Activated T-cell treated with anti-CD3 and anti-CD28 coated beads, Interleukin-2, amount 50 U/mL, for 24 hours (primary cell): ENCODE data around the gene NGLY1.

Experiments
- DNase-seq: peaks from one replicate; pipeline ENCODE4 v3.0.0-alpha.2; 2020
- H3K27ac Mint-ChIP-seq: 2 replicates; pipeline ENCODE4 v1.8.0; 2020; ENCODE audit warnings: mild to moderate bottlenecking, mixed read lengths
- H3K27me3 Mint-ChIP-seq: 2 replicates; pipeline ENCODE4 v1.8.0; 2020; ENCODE audit warnings: mixed read lengths
- H3K36me3 Mint-ChIP-seq: 2 replicates; pipeline ENCODE4 v1.8.0; 2020; ENCODE audit warnings: low read depth, mixed read lengths
- H3K4me1 Mint-ChIP-seq: 2 replicates; pipeline ENCODE4 v1.8.0; 2020; ENCODE audit warnings: low read depth, mixed read lengths
- H3K4me3 Mint-ChIP-seq: 2 replicates; pipeline ENCODE4 v1.8.0; 2020; ENCODE audit warnings: mild to moderate bottlenecking, moderate library complexity, mixed read lengths
- H3K9me3 Mint-ChIP-seq: 2 replicates; pipeline ENCODE4 v1.8.0; 2020; ENCODE audit warnings: mixed read lengths

The NGLY1 gene

GRCh38 chr3:25674670-25675069 lies 108.6 kb downstream of the NGLY1 start:
- H3K27ac Mint-ChIP-seq, result no peak overlapping the region
- no peaks in the 10 kb centered on the region for H3K9me3 Mint-ChIP-seq
- no peak for DNase-seq
- no peak overlapping the region for H3K4me3 Mint-ChIP-seq
- no peaks in the 10 kb centered on the region for H3K4me1 Mint-ChIP-seq
- H3K36me3 Mint-ChIP-seq, result no peaks in the 10 kb centered on the region
- no peaks in the 10 kb centered on the region for H3K27me3 Mint-ChIP-seq

- no peak overlapping the region for H3K27ac Mint-ChIP-seq
- H3K27me3 Mint-ChIP-seq, result no peaks in the 10 kb centered on the region
- no peak for DNase-seq
- no peaks in the 10 kb centered on the region for H3K36me3 Mint-ChIP-seq
- no peak overlapping the region for H3K4me3 Mint-ChIP-seq
- no peaks in the 10 kb centered on the region for H3K9me3 Mint-ChIP-seq
- H3K4me1 Mint-ChIP-seq, result no peaks in the 10 kb centered on the region
Measured at GRCh38 chr3:25673738-25674298, 109.4 kb downstream of the NGLY1 start.
